Tibial nerve (tissue), 3 donors: Measurements from ENCODE around the gene MT1H.

ENCODE experiments used
- POLR2A ChIP-seq, 2 donors: fragments of 450-650 bp; IDR thresholded peaks; one replicate each; pipeline ENCODE4 v1.6.1; 2017; ENCODE audit warnings: antibody characterized with exemption in 2 of 2, mild to moderate bottlenecking in 2 of 2, moderate library complexity in 2 of 2
- TF ChIP-seq, protein P1 (sequence below), 5 experiments: fragments of 200-600 bp in 3 of 5; fragments of 450-650 bp in 2 of 5; sonication (generic) in 3 of 5; IDR thresholded peaks; one replicate each; pipeline ENCODE4 v1.5.1; 2016 to 2019; ENCODE audit warnings: antibody characterized with exemption in 5 of 5, mild to moderate bottlenecking in 3 of 5, moderate library complexity in 2 of 5

DNA sequence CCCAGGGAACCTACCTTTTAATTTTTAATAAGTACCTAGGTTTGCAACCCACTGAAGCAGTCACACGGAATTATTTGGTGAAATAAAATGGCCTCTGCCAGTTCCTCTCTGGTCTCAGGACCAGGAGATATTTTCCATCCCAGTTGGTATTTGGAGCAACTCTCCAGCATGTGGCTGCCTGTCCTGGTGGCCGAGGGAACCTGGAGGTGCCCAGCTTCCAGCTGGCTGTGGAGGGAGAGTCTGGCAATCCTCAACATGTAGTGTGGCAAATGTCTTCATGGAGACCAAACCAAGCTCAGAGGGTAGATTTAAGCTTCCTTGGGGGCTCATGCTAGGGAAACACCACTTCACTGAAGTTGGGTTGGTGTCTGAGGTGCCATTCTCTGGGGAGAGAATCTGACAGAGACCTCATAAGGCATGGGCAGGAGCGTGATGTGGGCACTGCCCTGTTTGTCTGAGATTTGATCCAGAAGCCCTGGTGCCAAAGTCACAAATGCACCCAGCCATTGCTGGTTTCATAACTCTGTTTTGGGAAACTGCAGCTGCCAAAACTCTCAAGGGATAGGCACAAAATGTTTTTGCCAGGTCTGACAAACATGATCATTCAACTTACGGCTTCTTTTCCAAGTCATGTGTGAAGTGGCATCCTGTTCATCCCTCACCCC is 15.4 kb downstream of the MT1H start:
- TF ChIP-seq, protein P1, sequence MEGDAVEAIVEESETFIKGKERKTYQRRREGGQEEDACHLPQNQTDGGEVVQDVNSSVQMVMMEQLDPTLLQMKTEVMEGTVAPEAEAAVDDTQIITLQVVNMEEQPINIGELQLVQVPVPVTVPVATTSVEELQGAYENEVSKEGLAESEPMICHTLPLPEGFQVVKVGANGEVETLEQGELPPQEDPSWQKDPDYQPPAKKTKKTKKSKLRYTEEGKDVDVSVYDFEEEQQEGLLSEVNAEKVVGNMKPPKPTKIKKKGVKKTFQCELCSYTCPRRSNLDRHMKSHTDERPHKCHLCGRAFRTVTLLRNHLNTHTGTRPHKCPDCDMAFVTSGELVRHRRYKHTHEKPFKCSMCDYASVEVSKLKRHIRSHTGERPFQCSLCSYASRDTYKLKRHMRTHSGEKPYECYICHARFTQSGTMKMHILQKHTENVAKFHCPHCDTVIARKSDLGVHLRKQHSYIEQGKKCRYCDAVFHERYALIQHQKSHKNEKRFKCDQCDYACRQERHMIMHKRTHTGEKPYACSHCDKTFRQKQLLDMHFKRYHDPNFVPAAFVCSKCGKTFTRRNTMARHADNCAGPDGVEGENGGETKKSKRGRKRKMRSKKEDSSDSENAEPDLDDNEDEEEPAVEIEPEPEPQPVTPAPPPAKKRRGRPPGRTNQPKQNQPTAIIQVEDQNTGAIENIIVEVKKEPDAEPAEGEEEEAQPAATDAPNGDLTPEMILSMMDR (IDR thresholded peaks at IDR 0.05) = no peak
- TF ChIP-seq POLR2A (IDR thresholded peaks at IDR 0.05) = no peak
